HepG2 (cell line): ENCODE results near the gene MRPL28. TPM values are rescaled to one million over a fixed set of nuclear protein-coding genes. Genes with fewer than 3 reads are reported as not detected.

ENCODE experiments used
- AGO2 ChIP-seq: fragments of 200-400 bp; formaldehyde crosslinking; optimal IDR thresholded peaks from 2 replicates; pipeline ENCODE3; 2017; ENCODE audit warnings: mild to moderate bottlenecking, low read depth, low read length, moderate library complexity
- ARID4A ChIP-seq: sonication (generic); formaldehyde crosslinking; IDR thresholded peaks from 2 replicates; pipeline ENCODE4 v1.5.0; 2020; ENCODE audit warnings: mild to moderate bottlenecking, missing genetic modification reagents, borderline replicate concordance
- ATF7 ChIP-seq, 2 experiments: fragments of 450-650 bp in 1 of 2; sonication (generic) in 1 of 2; formaldehyde crosslinking in 1 of 2; IDR thresholded peaks; 2 replicates each; pipeline versions ENCODE4 v1.4.0 to v1.6.1; 2016 to 2020; ENCODE audit warnings: antibody characterized with exemption in 1 of 2, mild to moderate bottlenecking in 1 of 2, missing genetic modification reagents in 1 of 2
- CBFB ChIP-seq: sonication (generic); formaldehyde crosslinking; IDR thresholded peaks from 2 replicates; pipeline ENCODE4 v1.4.0; 2020; ENCODE audit warnings: missing genetic modification reagents
- CCDC6 ChIP-seq: sonication (generic); formaldehyde crosslinking; IDR thresholded peaks from 2 replicates; pipeline ENCODE4 v1.8.1; 2022; ENCODE audit warnings: mild to moderate bottlenecking, missing genetic modification reagents, moderate library complexity
- ESRRA ChIP-seq: sonication (generic); formaldehyde crosslinking; IDR thresholded peaks from 2 replicates; pipeline ENCODE4 v1.5.1; 2020; ENCODE audit warnings: mild to moderate bottlenecking, low read depth, missing genetic modification reagents
- FOXM1 ChIP-seq: sonication (generic); formaldehyde crosslinking; IDR thresholded peaks from 2 replicates; pipeline ENCODE4 v1.5.0; 2020; ENCODE audit warnings: missing genetic modification reagents
- GRHL1 ChIP-seq: sonication (generic); formaldehyde crosslinking; conservative IDR thresholded peaks from 2 replicates; pipeline ENCODE4 v1.8.0; 2022; ENCODE audit warnings: missing genetic modification reagents
- HOMEZ ChIP-seq: IDR thresholded peaks from 2 replicates; pipeline ENCODE4 v1.6.1; 2016; ENCODE audit warnings: low read depth
- KDM2A ChIP-seq: sonication (generic); formaldehyde crosslinking; IDR thresholded peaks from 2 replicates; pipeline ENCODE4 v1.4.0; 2020; ENCODE audit warnings: low read depth, missing genetic modification reagents, borderline replicate concordance
- MTF2 ChIP-seq: sonication (generic); formaldehyde crosslinking; IDR thresholded peaks from 2 replicates; pipeline ENCODE4 v1.5.0; 2020; ENCODE audit warnings: missing genetic modification reagents, borderline replicate concordance
- NCOA2 ChIP-seq: sonication (generic); formaldehyde crosslinking; IDR thresholded peaks from 2 replicates; pipeline ENCODE4 v1.8.0; 2022; ENCODE audit warnings: inconsistent platforms
- SP2 ChIP-seq: sonication (generic); formaldehyde crosslinking; IDR thresholded peaks from 2 replicates; pipeline ENCODE4 v1.5.1; 2020; ENCODE audit warnings: mild to moderate bottlenecking, missing genetic modification reagents
- TFDP2 ChIP-seq: sonication (generic); formaldehyde crosslinking; IDR thresholded peaks from 2 replicates; pipeline ENCODE4 v1.4.0; 2020; ENCODE audit warnings: missing genetic modification reagents
- TRAFD1 ChIP-seq: sonication (generic); formaldehyde crosslinking; IDR thresholded peaks from 2 replicates; pipeline ENCODE4 v1.5.1; 2020; ENCODE audit warnings: missing genetic modification reagents, mild to moderate bottlenecking, borderline replicate concordance
- ZNF367 ChIP-seq: sonication (generic); formaldehyde crosslinking; IDR thresholded peaks from 2 replicates; pipeline ENCODE4 v1.4.0; 2020; ENCODE audit warnings: missing genetic modification reagents, borderline replicate concordance
- ZNF44 ChIP-seq: sonication (generic); formaldehyde crosslinking; IDR thresholded peaks from 2 replicates; pipeline ENCODE4 v1.5.1; 2020; ENCODE audit warnings: mild to moderate bottlenecking, missing genetic modification reagents
- ZNF496 ChIP-seq: sonication (generic); formaldehyde crosslinking; IDR thresholded peaks from 2 replicates; pipeline ENCODE4 v1.8.1; 2023; ENCODE audit warnings: mild to moderate bottlenecking, moderate library complexity, missing genetic modification reagents; ENCODE audit not compliant: insufficient replicate concordance
- polyA plus RNA-seq, 8 experiments: library from polyadenylated mRNA; depleted of rRNA in 3 of 8; stranded (reverse) in 7 of 8; unstranded in 1 of 8; fragments of >200 nt; fragmentation: Illumina TruSeq in 4 of 8; extraction: Trizol in 4 of 8; gene quantifications; 2 replicates each; pipeline versions ENCODE4 v1.2.1 to v1.2.3, GENCODE V29; 2011 to 2016; ENCODE audit warnings: low read depth in 4 of 8, missing spikeins in 1 of 8, mixed read lengths in 1 of 8; ENCODE audit not compliant: insufficient read depth in 1 of 8
- total RNA-seq, 5 experiments: library from RNA; depleted of rRNA; stranded (reverse); fragments of >200 nt; fragmentation: Illumina TruSeq; extraction: Trizol; gene quantifications; 2 replicates each; pipeline ENCODE4 v1.2.3, GENCODE V29; 2016; ENCODE audit warnings: low read depth in 1 of 5

Gene MRPL28
- total and polyA plus RNA-seq, 2 of the 13 experiments (the other 11 are each of a cell fraction or from before 2014, with no cell fraction given): 114 to 135 TPM

GRCh38 chr16:359067-359763 lies 11.1 kb downstream of the MRPL28 start (continued):
- TF ChIP-seq TFDP2 (CRISPR knock-in tag) (peak; percentile 58), ESRRA (peak; percentile 77), KDM2A (CRISPR knock-in tag) (peak; percentile 53; the same call in 1 of the 2 replicates), FOXM1 (CRISPR knock-in tag) (no peak), AGO2 (peak; percentile 23), ATF7 (IDR thresholded peaks at IDR 0.05) (no peak), ATF7 (CRISPR knock-in tag; IDR thresholded peaks at IDR 0.05) (0 out of 2 replicates have a peak, but pooled peaks have one; percentile 34), CBFB (CRISPR knock-in tag) (no peak), ARID4A (CRISPR knock-in tag) (peak; percentile 52; the same call in 1 of the 2 replicates), SP2 (CRISPR knock-in tag) (no peak), CCDC6 (no peak), NCOA2 (CRISPR knock-in tag) (0 out of 2 replicates have a peak, but pooled peaks have one; percentile 21), ZNF44 (CRISPR knock-in tag) (0 out of 2 replicates have a peak, but pooled peaks have one; percentile 49), TRAFD1 (no peak), ZNF496 (CRISPR knock-in tag) (no peak), MTF2 (no peak), HOMEZ (CRISPR knock-in tag) (no peak), ZNF367 (CRISPR knock-in tag) (no peak), GRHL1 (no peak)
